Raji (cell line): Measurements from ENCODE around the gene KIAA1586.

Source experiments
- POLR2A ChIP-seq: IDR thresholded peaks from 2 replicates; pipeline ENCODE4 v1.6.1; 2011; ENCODE audit warnings: low read depth, low read length, control low read depth; ENCODE audit not compliant: insufficient read depth

KIAA1586 gene

GRCh38 chr6:57046332-57047256, at the start of gene KIAA1586:
TSS of gene KIAA1586 (plus strand) at chr6:57046693. CDS start at chr6:57046756, 63 bp downstream.
- TF ChIP-seq POLR2A = peak; percentile 40; the same call in 1 of the 2 replicates

GRCh38 chr6:56999049-56999448, 47.4 kb upstream of the KIAA1586 start:
- TF ChIP-seq POLR2A = no peak

GRCh38 chr6:57002197-57002596, 44.3 kb upstream of the KIAA1586 start:
- no peak for TF ChIP-seq POLR2A

- no peak for TF ChIP-seq POLR2A
Observed at GRCh38 chr6:57004292-57004691, 42.2 kb upstream of the KIAA1586 start.

GRCh38 chr6:57006101-57006500, 40.4 kb upstream of the KIAA1586 start:
- no peak for TF ChIP-seq POLR2A

- TF ChIP-seq POLR2A = no peak
Observed at GRCh38 chr6:57013521-57013926, 33.0 kb upstream of the KIAA1586 start.

- no peak for TF ChIP-seq POLR2A
Observed at GRCh38 chr6:57017069-57017468, 29.4 kb upstream of the KIAA1586 start.

GRCh38 chr6:57017841-57018240, 28.7 kb upstream of the KIAA1586 start:
- no peak for TF ChIP-seq POLR2A

GRCh38 chr6:57019434-57019833, 27.1 kb upstream of the KIAA1586 start:
- no peak for TF ChIP-seq POLR2A

- TF ChIP-seq POLR2A = no peak
Observed at GRCh38 chr6:57021086-57021720, 25.3 kb upstream of the KIAA1586 start.

- no peak for TF ChIP-seq POLR2A
Observed at GRCh38 chr6:57024321-57024720, 22.2 kb upstream of the KIAA1586 start.

- no peak for TF ChIP-seq POLR2A
Observed at GRCh38 chr6:57024775-57025174, 21.7 kb upstream of the KIAA1586 start.

- TF ChIP-seq POLR2A = no peak
Observed at GRCh38 chr6:57026001-57026400, 20.5 kb upstream of the KIAA1586 start.

- no peak for TF ChIP-seq POLR2A
Observed at GRCh38 chr6:57027301-57027700, 19.2 kb upstream of the KIAA1586 start.

- TF ChIP-seq POLR2A = no peak
Observed at GRCh38 chr6:57029213-57029612, 17.3 kb upstream of the KIAA1586 start.

- no peak for TF ChIP-seq POLR2A
Observed at GRCh38 chr6:57033228-57033627, 13.3 kb upstream of the KIAA1586 start.
